Thyroid gland (tissue), 4 donors: ENCODE results near the gene ZNF487. TPM values are rescaled to one million over a fixed set of nuclear protein-coding genes. Genes with fewer than 3 reads are reported as not detected.

ENCODE experiments used
- DNase-seq, 2 donors: peaks; one replicate each; pipeline ENCODE4 v3.0.0-alpha.2; 2019
- H3K27ac ChIP-seq, 3 donors: fragments of 200-600 bp; sonication (generic); 1 replicate in 2 of 3; 2 replicates in 1 of 3; pipeline ENCODE4 v1.5.1; 2016 to 2019; ENCODE audit warnings: mild to moderate bottlenecking in 1 of 3, moderate library complexity in 1 of 3
- H3K27me3 ChIP-seq: fragments of 200-600 bp; sonication (generic); one replicate; pipeline ENCODE4 v1.5.1; 2019
- H3K36me3 ChIP-seq, 2 donors: fragments of 200-600 bp; sonication (generic); one replicate each; pipeline ENCODE4 v1.5.1; 2016 to 2019
- H3K4me1 ChIP-seq, 2 donors: fragments of 200-600 bp; sonication (generic); one replicate each; pipeline ENCODE4 v1.5.1; 2017 to 2019
- H3K4me3 ChIP-seq, 3 donors: fragments of 200-600 bp; sonication (generic); replicated peaks in 1 of 3; 1 replicate in 2 of 3; 2 replicates in 1 of 3; pipeline ENCODE4 v1.5.1; 2016; ENCODE audit warnings: mild to moderate bottlenecking in 1 of 3
- H3K9me3 ChIP-seq: fragments of 200-600 bp; sonication (generic); one replicate; pipeline ENCODE4 v1.5.1; 2017
- CTCF ChIP-seq, 6 experiments: fragments of 200-600 bp in 3 of 6; fragments of 450-650 bp in 3 of 6; sonication (generic) in 3 of 6; IDR thresholded peaks; one replicate each; pipeline ENCODE4 v1.5.1; 2016 to 2019; ENCODE audit warnings: antibody characterized with exemption in 6 of 6, mild to moderate bottlenecking in 2 of 6, inconsistent platforms in 1 of 6, moderate library complexity in 1 of 6
- POLR2A ChIP-seq, 2 donors: fragments of 450-650 bp; IDR thresholded peaks; one replicate each; pipeline ENCODE4 v1.6.1; 2017; ENCODE audit warnings: antibody characterized with exemption in 2 of 2, mild to moderate bottlenecking in 2 of 2, moderate library complexity in 1 of 2
- WGBS, 2 donors: methylation state at CpG; one replicate each; pipeline ENCODE4 v1.1.5; 2017; 5-methylcytosine and 5-hydroxymethylcytosine counted together
- intact Hi-C: fragments of 100-400 bp; cut with DNase I; formaldehyde crosslinking; loops from one replicate; pipeline ENCODE4 v1.15.1; 2023
- total RNA-seq, 4 donors: library from RNA; depleted of rRNA; stranded (reverse); fragments of >200 nt; gene quantifications; one replicate each; pipeline ENCODE4 v1.2.3, GENCODE V29; 2016

Gene ZNF487
- total RNA-seq, 4 donors from 2014 or later: 11.9 to 21.7 (median 19.9) TPM

GRCh38 chr10:43403911-43404703 is 32.8 kb upstream of the ZNF487 start:
- no peak overlapping the region for H3K4me3 ChIP-seq
- H3K9me3 ChIP-seq: no peaks in the 10 kb centered on the region
- no peaks in the 10 kb centered on the region for H3K36me3 ChIP-seq
- TF ChIP-seq CTCF (IDR thresholded peaks at IDR 0.05) (no peak), POLR2A (IDR thresholded peaks at IDR 0.05) (no peak)
- H3K4me1 ChIP-seq: peaks cover 26 to 41% of the 10 kb centered on the region in 2 donors
- no peaks in the 10 kb centered on the region for H3K27me3 ChIP-seq
- no peak for DNase-seq
- intact Hi-C loops: no loop called here
- H3K27ac ChIP-seq: no peak overlapping the region
- 78 to 83% methylated on average over 14 of the region's 14 CpGs for WGBS, 2 donors

- Histone ChIP-seq H3K9me3 (no peaks in the 10 kb centered on the region), H3K36me3 (no peaks in the 10 kb centered on the region), H3K27me3 (no peaks in the 10 kb centered on the region), H3K4me3 (no peak overlapping the region), H3K27ac (no peak overlapping the region), H3K4me1 (peaks cover 23 to 41% of the 10 kb centered on the region in 2 donors)
- intact Hi-C loops: no loop called here
- TF ChIP-seq CTCF (IDR thresholded peaks at IDR 0.05) (no peak), POLR2A (IDR thresholded peaks at IDR 0.05) (no peak)
- 60 to 63% methylated on average over 6 of the region's 6 CpGs for WGBS, 2 donors
- DNase-seq: no peak
Observed at GRCh38 chr10:43404704-43405084, 32.2 kb upstream of the ZNF487 start.

- 0% methylated on average over 13 to 19 of the region's 59 CpGs for WGBS, 2 donors
- Histone ChIP-seq H3K4me1 (peaks cover 21 to 39% of the 10 kb centered on the region in 2 donors), H3K4me3 (peak overlapping the region; percentile 58 to 72 (median 67)), H3K9me3 (no peaks in the 10 kb centered on the region), H3K36me3 (no peaks in the 10 kb centered on the region), H3K27ac (peak overlapping the region; percentile 96 to 99 (median 98)), H3K27me3 (no peaks in the 10 kb centered on the region)
- peak; percentile 47 to 53 for DNase-seq
- intact Hi-C loops: no loop called here
- TF ChIP-seq POLR2A (IDR thresholded peaks at IDR 0.05): no peak
- TF ChIP-seq CTCF (IDR thresholded peaks at IDR 0.05): no peak
Observed at GRCh38 chr10:43407148-43407575, 29.7 kb upstream of the ZNF487 start.

- TF ChIP-seq CTCF (IDR thresholded peaks at IDR 0.05): peak in 4 of 6 experiments; percentile 14 to 21 (median 19)
- peak in 1 of 2 donors; percentile 61 for TF ChIP-seq POLR2A (IDR thresholded peaks at IDR 0.05)
Observed at GRCh38 chr10:43407576-43408330, 29.2 kb upstream of the ZNF487 start.

More at GRCh38 chr10:43407576-43408330, 29.2 kb upstream of the ZNF487 start:
- Histone ChIP-seq H3K27ac (peak overlapping the region; percentile 96 to 99 (median 98)), H3K36me3 (no peaks in the 10 kb centered on the region), H3K27me3 (no peaks in the 10 kb centered on the region), H3K9me3 (no peaks in the 10 kb centered on the region), H3K4me1 (peaks cover 21 to 37% of the 10 kb centered on the region in 2 donors), H3K4me3 (peak overlapping the region; percentile 58 to 72 (median 67))
- DNase-seq: peak; percentile 93 to 96
- intact Hi-C loops: no loop called here
- WGBS, 2 donors: 0% methylated on average over 43 to 53 of the region's 56 CpGs
